HepG2 (cell line): ENCODE results near the gene KCND2.

ENCODE experiments used
- ELF4 ChIP-seq: sonication (generic); formaldehyde crosslinking; IDR thresholded peaks from 2 replicates; pipeline ENCODE4 v1.5.0; 2020; ENCODE audit warnings: missing genetic modification reagents, mild to moderate bottlenecking, moderate library complexity, borderline replicate concordance
- ETV5 ChIP-seq: IDR thresholded peaks from 2 replicates; pipeline ENCODE4 v1.6.1; 2018; ENCODE audit warnings: missing biosample characterization, missing genetic modification reagents, inconsistent platforms, borderline replicate concordance
- GLI4 ChIP-seq: sonication (generic); formaldehyde crosslinking; IDR thresholded peaks from 2 replicates; pipeline ENCODE4 v1.5.1; 2020; ENCODE audit warnings: missing genetic modification reagents, mild to moderate bottlenecking, moderate library complexity, borderline replicate concordance
- PAX8 ChIP-seq: sonication (generic); formaldehyde crosslinking; IDR thresholded peaks from 2 replicates; pipeline ENCODE4 v1.8.0; 2022; ENCODE audit warnings: mild to moderate bottlenecking, missing genetic modification reagents, borderline replicate concordance
- PHF8 ChIP-seq: sonication (generic); formaldehyde crosslinking; IDR thresholded peaks from 2 replicates; pipeline ENCODE4 v1.5.0; 2020; ENCODE audit warnings: missing genetic modification reagents
- PLRG1 ChIP-seq: fragments of 450-650 bp; conservative IDR thresholded peaks from 2 replicates; pipeline ENCODE4 v1.6.1; 2016
- POLR2AphosphoS5 ChIP-seq: IDR thresholded peaks from 2 replicates; pipeline ENCODE4 v1.6.1; 2012; ENCODE audit warnings: low read depth, low read length
- ZBTB42 ChIP-seq: sonication (generic); formaldehyde crosslinking; IDR thresholded peaks from 2 replicates; pipeline ENCODE4 v1.5.0; 2020; ENCODE audit warnings: mild to moderate bottlenecking, missing genetic modification reagents
- ZNF616 ChIP-seq: sonication (generic); formaldehyde crosslinking; IDR thresholded peaks from 2 replicates; pipeline ENCODE4 v1.5.0; 2020; ENCODE audit warnings: low read depth, mild to moderate bottlenecking, missing genetic modification reagents
- ZNF776 ChIP-seq: sonication (generic); formaldehyde crosslinking; IDR thresholded peaks from 2 replicates; pipeline ENCODE4 v1.4.0; 2020; ENCODE audit warnings: mild to moderate bottlenecking, missing genetic modification reagents
- TF ChIP-seq, protein P1 (sequence below): sonication (generic); formaldehyde crosslinking; IDR thresholded peaks from 2 replicates; pipeline ENCODE4 v1.4.0; 2020; ENCODE audit warnings: missing genetic modification reagents
- TF ChIP-seq, protein P2 (sequence below), 2 experiments: sonication (generic) in 1 of 2; formaldehyde crosslinking in 1 of 2; IDR thresholded peaks; 2 replicates each; pipeline versions ENCODE4 v1.5.1 to v1.6.1; 2011 to 2020; ENCODE audit warnings: borderline replicate concordance in 1 of 2, low read depth in 1 of 2, low read length in 1 of 2, mild to moderate bottlenecking in 1 of 2, missing genetic modification reagents in 1 of 2, moderate library complexity in 1 of 2
- TF ChIP-seq, protein P3 (sequence below): sonication (generic); formaldehyde crosslinking; IDR thresholded peaks from 2 replicates; pipeline ENCODE4 v1.5.0; 2020; ENCODE audit warnings: mild to moderate bottlenecking, missing genetic modification reagents, moderate library complexity
- TF ChIP-seq, protein P4 (sequence below): sonication (generic); formaldehyde crosslinking; IDR thresholded peaks from 2 replicates; pipeline ENCODE4 v1.8.0; 2022; ENCODE audit warnings: mild to moderate bottlenecking, missing genetic modification reagents

- TF ChIP-seq, protein P1, sequence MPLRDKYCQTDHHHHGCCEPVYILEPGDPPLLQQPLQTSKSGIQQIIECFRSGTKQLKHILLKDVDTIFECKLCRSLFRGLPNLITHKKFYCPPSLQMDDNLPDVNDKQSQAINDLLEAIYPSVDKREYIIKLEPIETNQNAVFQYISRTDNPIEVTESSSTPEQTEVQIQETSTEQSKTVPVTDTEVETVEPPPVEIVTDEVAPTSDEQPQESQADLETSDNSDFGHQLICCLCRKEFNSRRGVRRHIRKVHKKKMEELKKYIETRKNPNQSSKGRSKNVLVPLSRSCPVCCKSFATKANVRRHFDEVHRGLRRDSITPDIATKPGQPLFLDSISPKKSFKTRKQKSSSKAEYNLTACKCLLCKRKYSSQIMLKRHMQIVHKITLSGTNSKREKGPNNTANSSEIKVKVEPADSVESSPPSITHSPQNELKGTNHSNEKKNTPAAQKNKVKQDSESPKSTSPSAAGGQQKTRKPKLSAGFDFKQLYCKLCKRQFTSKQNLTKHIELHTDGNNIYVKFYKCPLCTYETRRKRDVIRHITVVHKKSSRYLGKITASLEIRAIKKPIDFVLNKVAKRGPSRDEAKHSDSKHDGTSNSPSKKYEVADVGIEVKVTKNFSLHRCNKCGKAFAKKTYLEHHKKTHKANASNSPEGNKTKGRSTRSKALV (CRISPR knock-in tag), result no peak
- TF ChIP-seq, protein P2, sequence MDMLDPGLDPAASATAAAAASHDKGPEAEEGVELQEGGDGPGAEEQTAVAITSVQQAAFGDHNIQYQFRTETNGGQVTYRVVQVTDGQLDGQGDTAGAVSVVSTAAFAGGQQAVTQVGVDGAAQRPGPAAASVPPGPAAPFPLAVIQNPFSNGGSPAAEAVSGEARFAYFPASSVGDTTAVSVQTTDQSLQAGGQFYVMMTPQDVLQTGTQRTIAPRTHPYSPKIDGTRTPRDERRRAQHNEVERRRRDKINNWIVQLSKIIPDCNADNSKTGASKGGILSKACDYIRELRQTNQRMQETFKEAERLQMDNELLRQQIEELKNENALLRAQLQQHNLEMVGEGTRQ (IDR thresholded peaks at IDR 0.05; ENCODE audit: low read depth, low read length), result no peak
- TF ChIP-seq, protein P2 (CRISPR knock-in tag; IDR thresholded peaks at IDR 0.05; ENCODE audit: borderline replicate concordance), result no peak
- TF ChIP-seq, protein P3, sequence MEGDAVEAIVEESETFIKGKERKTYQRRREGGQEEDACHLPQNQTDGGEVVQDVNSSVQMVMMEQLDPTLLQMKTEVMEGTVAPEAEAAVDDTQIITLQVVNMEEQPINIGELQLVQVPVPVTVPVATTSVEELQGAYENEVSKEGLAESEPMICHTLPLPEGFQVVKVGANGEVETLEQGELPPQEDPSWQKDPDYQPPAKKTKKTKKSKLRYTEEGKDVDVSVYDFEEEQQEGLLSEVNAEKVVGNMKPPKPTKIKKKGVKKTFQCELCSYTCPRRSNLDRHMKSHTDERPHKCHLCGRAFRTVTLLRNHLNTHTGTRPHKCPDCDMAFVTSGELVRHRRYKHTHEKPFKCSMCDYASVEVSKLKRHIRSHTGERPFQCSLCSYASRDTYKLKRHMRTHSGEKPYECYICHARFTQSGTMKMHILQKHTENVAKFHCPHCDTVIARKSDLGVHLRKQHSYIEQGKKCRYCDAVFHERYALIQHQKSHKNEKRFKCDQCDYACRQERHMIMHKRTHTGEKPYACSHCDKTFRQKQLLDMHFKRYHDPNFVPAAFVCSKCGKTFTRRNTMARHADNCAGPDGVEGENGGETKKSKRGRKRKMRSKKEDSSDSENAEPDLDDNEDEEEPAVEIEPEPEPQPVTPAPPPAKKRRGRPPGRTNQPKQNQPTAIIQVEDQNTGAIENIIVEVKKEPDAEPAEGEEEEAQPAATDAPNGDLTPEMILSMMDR, result no peak
- no peak for TF ChIP-seq ETV5 (CRISPR knock-in tag)
- TF ChIP-seq ZBTB42 (CRISPR knock-in tag), result no peak
- no peak for TF ChIP-seq PHF8 (CRISPR knock-in tag)
- no peak for TF ChIP-seq PLRG1
- TF ChIP-seq PAX8 (CRISPR knock-in tag), result no peak
- TF ChIP-seq, protein P4, sequence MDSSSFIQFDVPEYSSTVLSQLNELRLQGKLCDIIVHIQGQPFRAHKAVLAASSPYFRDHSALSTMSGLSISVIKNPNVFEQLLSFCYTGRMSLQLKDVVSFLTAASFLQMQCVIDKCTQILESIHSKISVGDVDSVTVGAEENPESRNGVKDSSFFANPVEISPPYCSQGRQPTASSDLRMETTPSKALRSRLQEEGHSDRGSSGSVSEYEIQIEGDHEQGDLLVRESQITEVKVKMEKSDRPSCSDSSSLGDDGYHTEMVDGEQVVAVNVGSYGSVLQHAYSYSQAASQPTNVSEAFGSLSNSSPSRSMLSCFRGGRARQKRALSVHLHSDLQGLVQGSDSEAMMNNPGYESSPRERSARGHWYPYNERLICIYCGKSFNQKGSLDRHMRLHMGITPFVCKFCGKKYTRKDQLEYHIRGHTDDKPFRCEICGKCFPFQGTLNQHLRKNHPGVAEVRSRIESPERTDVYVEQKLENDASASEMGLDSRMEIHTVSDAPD (CRISPR knock-in tag), result no peak
- TF ChIP-seq GLI4, result no peak
- no peak for TF ChIP-seq POLR2AphosphoS5
- TF ChIP-seq ZNF616 (CRISPR knock-in tag), result no peak
- TF ChIP-seq ELF4 (CRISPR knock-in tag), result no peak
- TF ChIP-seq ZNF776 (CRISPR knock-in tag), result no peak
Measured at GRCh38 chr7:120587243-120587642, 314.3 kb downstream of the KCND2 start.
